ENCODE results near the gene INPP4A. TPM values are rescaled to one million over a fixed set of nuclear protein-coding genes. Genes with fewer than 3 reads are reported as not detected.

Gene INPP4A
- total and polyA plus RNA-seq, 2 of the 13 experiments (the other 11 are each of a cell fraction or from before 2014, with no cell fraction given), result 10.1 to 10.9 TPM

DNA sequence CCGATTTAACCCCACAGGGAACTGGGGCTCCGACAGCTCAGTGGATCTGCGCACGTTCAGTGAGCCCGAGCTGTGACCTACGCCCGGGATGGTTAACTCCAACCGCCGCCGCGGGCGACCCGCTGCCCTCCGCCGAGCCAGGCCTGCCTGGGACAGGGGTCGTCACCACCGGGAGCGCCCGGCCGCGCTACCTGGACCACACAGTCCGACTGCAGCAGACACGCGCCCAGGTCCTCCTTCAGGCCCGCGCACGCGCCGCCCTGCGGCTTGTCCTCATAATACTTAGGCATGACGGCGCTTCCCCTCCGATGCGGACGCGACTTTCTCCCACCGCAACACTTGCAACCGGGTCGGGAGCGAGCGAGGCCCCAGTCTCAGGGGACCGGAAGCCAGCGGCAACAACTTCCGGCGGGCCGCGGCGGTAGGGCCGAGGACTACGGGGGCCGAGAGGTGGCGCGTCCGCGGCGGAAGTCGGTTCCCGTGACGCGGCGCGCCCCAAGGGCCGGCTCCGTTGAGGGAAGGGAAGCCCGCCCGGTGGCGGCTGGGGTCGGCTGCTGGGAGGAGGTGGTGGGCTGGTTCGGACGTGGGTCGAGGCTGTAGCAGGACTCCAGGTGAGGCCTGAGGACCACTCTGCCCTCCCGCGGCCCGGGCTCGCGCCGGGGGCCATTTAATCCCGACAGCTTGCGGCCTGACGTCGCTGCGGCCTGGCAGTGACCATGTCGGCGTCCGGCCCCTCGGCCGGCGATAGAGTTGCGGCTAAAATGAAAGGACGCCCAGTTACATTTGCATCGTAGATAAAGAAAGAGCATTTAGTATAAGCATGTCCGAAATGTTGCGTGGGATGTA lies 163.7 kb downstream of the INPP4A start, which contains the start of the genes COA5 and UNC50 (continued):
- TF ChIP-seq, protein P1, sequence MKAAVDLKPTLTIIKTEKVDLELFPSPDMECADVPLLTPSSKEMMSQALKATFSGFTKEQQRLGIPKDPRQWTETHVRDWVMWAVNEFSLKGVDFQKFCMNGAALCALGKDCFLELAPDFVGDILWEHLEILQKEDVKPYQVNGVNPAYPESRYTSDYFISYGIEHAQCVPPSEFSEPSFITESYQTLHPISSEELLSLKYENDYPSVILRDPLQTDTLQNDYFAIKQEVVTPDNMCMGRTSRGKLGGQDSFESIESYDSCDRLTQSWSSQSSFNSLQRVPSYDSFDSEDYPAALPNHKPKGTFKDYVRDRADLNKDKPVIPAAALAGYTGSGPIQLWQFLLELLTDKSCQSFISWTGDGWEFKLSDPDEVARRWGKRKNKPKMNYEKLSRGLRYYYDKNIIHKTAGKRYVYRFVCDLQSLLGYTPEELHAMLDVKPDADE (CRISPR knock-in tag; IDR thresholded peaks at IDR 0.05), result peak; percentile 68; the same call in 1 of the 2 replicates
- TF ChIP-seq ZNF550 (CRISPR knock-in tag; IDR thresholded peaks at IDR 0.05; ENCODE audit: borderline replicate concordance) (no peak), ZSCAN22 (CRISPR knock-in tag; IDR thresholded peaks at IDR 0.05) (peak; percentile 71), PRMT3 (CRISPR knock-in tag; IDR thresholded peaks at IDR 0.05; ENCODE audit: borderline replicate concordance, low read depth) (peak; percentile 34), TBL1XR1 (IDR thresholded peaks at IDR 0.05; ENCODE audit: borderline replicate concordance, low read length, partially characterized antibody) (no peak), SP1 (IDR thresholded peaks at IDR 0.05) (no peak), SP1 (CRISPR knock-in tag; IDR thresholded peaks at IDR 0.05) (peak; percentile 30; the same call in 1 of the 2 replicates), ZNF788 (CRISPR knock-in tag; IDR thresholded peaks at IDR 0.05; ENCODE audit: borderline replicate concordance) (peak; percentile 97), SPEN (CRISPR knock-in tag; IDR thresholded peaks at IDR 0.05; ENCODE audit: low read depth) (peak; percentile 99), FOXJ3 (CRISPR knock-in tag; IDR thresholded peaks at IDR 0.05; ENCODE audit: borderline replicate concordance) (peak; percentile 57; the same call in 1 of the 2 replicates), ZBTB42 (CRISPR knock-in tag; IDR thresholded peaks at IDR 0.05) (peak; percentile 75)
- TF ChIP-seq, protein P2, sequence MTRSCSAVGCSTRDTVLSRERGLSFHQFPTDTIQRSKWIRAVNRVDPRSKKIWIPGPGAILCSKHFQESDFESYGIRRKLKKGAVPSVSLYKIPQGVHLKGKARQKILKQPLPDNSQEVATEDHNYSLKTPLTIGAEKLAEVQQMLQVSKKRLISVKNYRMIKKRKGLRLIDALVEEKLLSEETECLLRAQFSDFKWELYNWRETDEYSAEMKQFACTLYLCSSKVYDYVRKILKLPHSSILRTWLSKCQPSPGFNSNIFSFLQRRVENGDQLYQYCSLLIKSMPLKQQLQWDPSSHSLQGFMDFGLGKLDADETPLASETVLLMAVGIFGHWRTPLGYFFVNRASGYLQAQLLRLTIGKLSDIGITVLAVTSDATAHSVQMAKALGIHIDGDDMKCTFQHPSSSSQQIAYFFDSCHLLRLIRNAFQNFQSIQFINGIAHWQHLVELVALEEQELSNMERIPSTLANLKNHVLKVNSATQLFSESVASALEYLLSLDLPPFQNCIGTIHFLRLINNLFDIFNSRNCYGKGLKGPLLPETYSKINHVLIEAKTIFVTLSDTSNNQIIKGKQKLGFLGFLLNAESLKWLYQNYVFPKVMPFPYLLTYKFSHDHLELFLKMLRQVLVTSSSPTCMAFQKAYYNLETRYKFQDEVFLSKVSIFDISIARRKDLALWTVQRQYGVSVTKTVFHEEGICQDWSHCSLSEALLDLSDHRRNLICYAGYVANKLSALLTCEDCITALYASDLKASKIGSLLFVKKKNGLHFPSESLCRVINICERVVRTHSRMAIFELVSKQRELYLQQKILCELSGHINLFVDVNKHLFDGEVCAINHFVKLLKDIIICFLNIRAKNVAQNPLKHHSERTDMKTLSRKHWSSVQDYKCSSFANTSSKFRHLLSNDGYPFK (CRISPR knock-in tag; IDR thresholded peaks at IDR 0.05; ENCODE audit: borderline replicate concordance), result peak; percentile 96
- TF ChIP-seq, protein P3, sequence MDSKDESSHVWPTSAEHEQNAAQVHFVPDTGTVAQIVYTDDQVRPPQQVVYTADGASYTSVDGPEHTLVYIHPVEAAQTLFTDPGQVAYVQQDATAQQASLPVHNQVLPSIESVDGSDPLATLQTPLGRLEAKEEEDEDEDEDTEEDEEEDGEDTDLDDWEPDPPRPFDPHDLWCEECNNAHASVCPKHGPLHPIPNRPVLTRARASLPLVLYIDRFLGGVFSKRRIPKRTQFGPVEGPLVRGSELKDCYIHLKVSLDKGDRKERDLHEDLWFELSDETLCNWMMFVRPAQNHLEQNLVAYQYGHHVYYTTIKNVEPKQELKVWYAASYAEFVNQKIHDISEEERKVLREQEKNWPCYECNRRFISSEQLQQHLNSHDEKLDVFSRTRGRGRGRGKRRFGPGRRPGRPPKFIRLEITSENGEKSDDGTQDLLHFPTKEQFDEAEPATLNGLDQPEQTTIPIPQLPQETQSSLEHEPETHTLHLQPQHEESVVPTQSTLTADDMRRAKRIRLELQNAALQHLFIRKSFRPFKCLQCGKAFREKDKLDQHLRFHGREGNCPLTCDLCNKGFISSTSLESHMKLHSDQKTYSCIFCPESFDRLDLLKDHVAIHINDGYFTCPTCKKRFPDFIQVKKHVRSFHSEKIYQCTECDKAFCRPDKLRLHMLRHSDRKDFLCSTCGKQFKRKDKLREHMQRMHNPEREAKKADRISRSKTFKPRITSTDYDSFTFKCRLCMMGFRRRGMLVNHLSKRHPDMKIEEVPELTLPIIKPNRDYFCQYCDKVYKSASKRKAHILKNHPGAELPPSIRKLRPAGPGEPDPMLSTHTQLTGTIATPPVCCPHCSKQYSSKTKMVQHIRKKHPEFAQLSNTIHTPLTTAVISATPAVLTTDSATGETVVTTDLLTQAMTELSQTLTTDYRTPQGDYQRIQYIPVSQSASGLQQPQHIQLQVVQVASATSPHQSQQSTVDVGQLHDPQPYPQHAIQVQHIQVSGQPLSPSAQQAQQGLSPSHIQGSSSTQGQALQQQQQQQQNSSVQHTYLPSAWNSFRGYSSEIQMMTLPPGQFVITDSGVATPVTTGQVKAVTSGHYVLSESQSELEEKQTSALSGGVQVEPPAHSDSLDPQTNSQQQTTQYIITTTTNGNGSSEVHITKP (CRISPR knock-in tag; IDR thresholded peaks at IDR 0.05; ENCODE audit: low read depth), result no peak; the same call in 1 of the 2 replicates
- TF ChIP-seq, protein P4, sequence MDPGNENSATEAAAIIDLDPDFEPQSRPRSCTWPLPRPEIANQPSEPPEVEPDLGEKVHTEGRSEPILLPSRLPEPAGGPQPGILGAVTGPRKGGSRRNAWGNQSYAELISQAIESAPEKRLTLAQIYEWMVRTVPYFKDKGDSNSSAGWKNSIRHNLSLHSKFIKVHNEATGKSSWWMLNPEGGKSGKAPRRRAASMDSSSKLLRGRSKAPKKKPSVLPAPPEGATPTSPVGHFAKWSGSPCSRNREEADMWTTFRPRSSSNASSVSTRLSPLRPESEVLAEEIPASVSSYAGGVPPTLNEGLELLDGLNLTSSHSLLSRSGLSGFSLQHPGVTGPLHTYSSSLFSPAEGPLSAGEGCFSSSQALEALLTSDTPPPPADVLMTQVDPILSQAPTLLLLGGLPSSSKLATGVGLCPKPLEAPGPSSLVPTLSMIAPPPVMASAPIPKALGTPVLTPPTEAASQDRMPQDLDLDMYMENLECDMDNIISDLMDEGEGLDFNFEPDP (CRISPR knock-in tag; conservative IDR thresholded peaks at IDR 0.05), result 0 out of 2 replicates have a peak, but pooled peaks have one; percentile 4
- TF ChIP-seq, protein P5, sequence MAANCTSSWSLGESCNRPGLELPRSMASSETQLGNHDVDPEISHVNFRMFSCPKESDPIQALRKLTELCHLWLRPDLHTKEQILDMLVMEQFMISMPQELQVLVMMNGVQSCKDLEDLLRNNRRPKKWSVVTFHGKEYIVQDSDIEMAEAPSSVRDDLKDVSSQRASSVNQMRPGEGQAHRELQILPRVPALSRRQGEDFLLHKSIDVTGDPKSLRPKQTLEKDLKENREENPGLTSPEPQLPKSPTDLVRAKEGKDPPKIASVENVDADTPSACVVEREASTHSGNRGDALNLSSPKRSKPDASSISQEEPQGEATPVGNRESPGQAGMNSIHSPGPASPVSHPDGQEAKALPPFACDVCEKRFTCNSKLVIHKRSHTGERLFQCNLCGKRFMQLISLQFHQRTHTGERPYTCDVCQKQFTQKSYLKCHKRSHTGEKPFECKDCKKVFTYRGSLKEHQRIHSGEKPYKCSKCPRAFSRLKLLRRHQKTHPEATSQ (CRISPR knock-in tag; IDR thresholded peaks at IDR 0.05; ENCODE audit: borderline replicate concordance), result peak; percentile 90; the same call in 1 of the 2 replicates
- TF ChIP-seq, protein P6, sequence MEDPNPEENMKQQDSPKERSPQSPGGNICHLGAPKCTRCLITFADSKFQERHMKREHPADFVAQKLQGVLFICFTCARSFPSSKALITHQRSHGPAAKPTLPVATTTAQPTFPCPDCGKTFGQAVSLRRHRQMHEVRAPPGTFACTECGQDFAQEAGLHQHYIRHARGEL (CRISPR knock-in tag; IDR thresholded peaks at IDR 0.05), result peak; percentile 88; the same call in 1 of the 2 replicates
